GM12878 (cell line): Measurements from ENCODE around the gene SPATA12. TPM values are rescaled to one million over a fixed set of nuclear protein-coding genes. Genes with fewer than 3 reads are reported as not detected.

Experiments used
- ATAC-seq: fragments of 200-7000 bp; cut with Tn5 transposase; 3 replicates; pipeline ENCODE4 v1.9.1; 2020; ENCODE audit warnings: mild to moderate bottlenecking, moderate library complexity
- BruUV-seq: library from RNA; stranded (reverse); fragments of 400-500 nt; replicated peaks from 2 replicates; lab custom pipeline; 2021; lab: Mats Ljungman, UMichigan
- CTCF ChIA-PET: fragments of 300-600 bp; sonication (Branson Sonifier 250); formaldehyde crosslinking; extraction: SDS; loops from one replicate; lab custom pipeline; 2021; ENCODE audit warnings: inconsistent platforms; lab: Yijun Ruan, JAX
- POLR2A ChIA-PET: fragments of 350-600 bp; formaldehyde crosslinking; extraction: SDS; loops from one replicate; lab custom pipeline; 2021; ENCODE audit warnings: inconsistent platforms; lab: Charles Lee
- RAD21 ChIA-PET: fragments of 300-600 bp; sonication (Branson Sonifier 250); formaldehyde crosslinking; loops from one replicate; lab custom pipeline; 2023; ENCODE audit warnings: antibody characterized with exemption; ENCODE audit not compliant: unreplicated experiment; lab: Charles Lee
- SMC1A ChIA-PET: fragments of 300-600 bp; sonication (Branson Sonifier 250); formaldehyde crosslinking; loops from one replicate; lab custom pipeline; 2023; ENCODE audit not compliant: unreplicated experiment, uncharacterized antibody; lab: Charles Lee
- DNase-seq: peaks from one replicate; pipeline ENCODE4 v3.0.0-alpha.2; 2011; ENCODE audit warnings: low read depth, low spot score
- FAIRE-seq: peaks from 3 replicates; lab custom pipeline; 2011; peaks lifted over from hg19 to GRCh38; lab: Jason Lieb, UNC
- H2AFZ ChIP-seq: 2 replicates; pipeline ENCODE4 v1.6.0; 2011; ENCODE audit warnings: low read depth, low read length, control low read depth; ENCODE audit not compliant: control insufficient read depth
- H3K27ac ChIP-seq: 2 replicates; pipeline ENCODE4 v1.5.1; 2011; ENCODE audit warnings: control low read depth; ENCODE audit not compliant: control insufficient read depth, insufficient read depth
- H3K27me3 ChIP-seq, 2 experiments: replicated peaks in 1 of 2; 2 replicates each; pipeline versions ENCODE4 v1.6.0 to v1.6.1; 2011; ENCODE audit warnings: low read length in 1 of 2; ENCODE audit not compliant: control insufficient read depth in 2 of 2, insufficient read depth in 2 of 2
- H3K36me3 ChIP-seq, 2 experiments: 2 replicates each; pipeline ENCODE4 v1.5.1; 2011; ENCODE audit warnings: low read length in 1 of 2; ENCODE audit not compliant: control insufficient read depth in 2 of 2, insufficient read depth in 2 of 2
- H3K4me1 ChIP-seq: 2 replicates; pipeline ENCODE4 v1.6.1; 2011; ENCODE audit warnings: mild to moderate bottlenecking, low read length, moderate library complexity, mixed read lengths; ENCODE audit not compliant: control insufficient read depth, insufficient read depth
- H3K4me2 ChIP-seq: 2 replicates; pipeline ENCODE4 v1.6.0; 2011; ENCODE audit warnings: control low read depth; ENCODE audit not compliant: control insufficient read depth, insufficient read depth
- H3K4me3 ChIP-seq: fragments of 200-600 bp; sonication (generic); 2 replicates; pipeline ENCODE4 v1.5.1; 2016
- H3K79me2 ChIP-seq: 2 replicates; pipeline ENCODE4 v1.6.0; 2011; ENCODE audit warnings: low read length; ENCODE audit not compliant: control insufficient read depth, insufficient read depth
- H3K9ac ChIP-seq: 2 replicates; pipeline ENCODE4 v1.8.0; 2011; ENCODE audit warnings: low read length, control low read depth, mixed read lengths; ENCODE audit not compliant: control insufficient read depth, insufficient read depth
- H3K9me3 ChIP-seq: replicated peaks from 3 replicates; pipeline ENCODE4 v1.5.1; 2011; ENCODE audit warnings: mild to moderate bottlenecking, low read length; ENCODE audit not compliant: control insufficient read depth, insufficient read depth
- H4K20me1 ChIP-seq: 2 replicates; pipeline ENCODE4 v1.6.0; 2011; ENCODE audit not compliant: control insufficient read depth, insufficient read depth
- BCL11A ChIP-seq: IDR thresholded peaks from 2 replicates; pipeline ENCODE4 v1.6.1; 2011; ENCODE audit warnings: low read depth, low read length
- BCL3 ChIP-seq: IDR thresholded peaks from 2 replicates; pipeline ENCODE4 v1.6.1; 2011; ENCODE audit warnings: borderline replicate concordance, low read depth, mild to moderate bottlenecking, moderate library complexity, low read length; ENCODE audit not compliant: insufficient read depth, poor library complexity, severe bottlenecking
- BCLAF1 ChIP-seq: fragments of 450-650 bp; IDR thresholded peaks from 2 replicates; pipeline ENCODE4 v1.6.1; 2017; ENCODE audit warnings: antibody characterized with exemption, mild to moderate bottlenecking, moderate library complexity
- EED ChIP-seq: sonication (generic); IDR thresholded peaks from 2 replicates; pipeline ENCODE4 v1.6.1; 2016; ENCODE audit warnings: antibody characterized with exemption, low read depth
- EZH2 ChIP-seq: IDR thresholded peaks from 2 replicates; pipeline ENCODE4 v1.6.1; 2012; ENCODE audit warnings: low read depth, mild to moderate bottlenecking, control low read depth, inconsistent platforms, low read length, borderline replicate concordance; ENCODE audit not compliant: control insufficient read depth
- HCFC1 ChIP-seq: fragments of 150-350 bp; IDR thresholded peaks from 2 replicates; pipeline ENCODE4 v1.6.1; 2014; ENCODE audit warnings: low read length
- JUNB ChIP-seq: IDR thresholded peaks from 2 replicates; pipeline ENCODE4 v1.6.1; 2016; ENCODE audit warnings: antibody characterized with exemption, mild to moderate bottlenecking
- MEF2B ChIP-seq: fragments of 450-650 bp; IDR thresholded peaks from 2 replicates; pipeline ENCODE4 v1.6.1; 2018; ENCODE audit warnings: mild to moderate bottlenecking, moderate library complexity; ENCODE audit not compliant: partially characterized antibody, poor library complexity, severe bottlenecking
- NFYA ChIP-seq: IDR thresholded peaks from 2 replicates; pipeline ENCODE4 v1.6.1; 2011; ENCODE audit warnings: low read depth, mild to moderate bottlenecking, low read length, improper control_type of control experiment, borderline replicate concordance
- POLR2AphosphoS2 ChIP-seq: IDR thresholded peaks from 2 replicates; pipeline ENCODE4 v1.6.1; 2011; ENCODE audit warnings: low read depth, mild to moderate bottlenecking, low read length, improper control_type of control experiment, moderate library complexity
- SMARCA5 ChIP-seq: fragments of 450-650 bp; IDR thresholded peaks from 2 replicates; pipeline ENCODE4 v1.6.1; 2017; ENCODE audit warnings: mild to moderate bottlenecking
- SMC3 ChIP-seq: IDR thresholded peaks from 2 replicates; pipeline ENCODE4 v1.6.1; 2011; ENCODE audit warnings: low read length, improper control_type of control experiment, borderline replicate concordance
- TAF1 ChIP-seq: IDR thresholded peaks from 2 replicates; pipeline ENCODE4 v1.6.1; 2011; ENCODE audit warnings: mild to moderate bottlenecking, low read depth, low read length, borderline replicate concordance
- TARDBP ChIP-seq: IDR thresholded peaks from 2 replicates; pipeline ENCODE4 v1.6.1; 2016; ENCODE audit warnings: borderline replicate concordance
- ZNF622 ChIP-seq: fragments of 450-650 bp; IDR thresholded peaks from 2 replicates; pipeline ENCODE4 v1.6.1; 2017; ENCODE audit warnings: mild to moderate bottlenecking, inconsistent platforms
- WGBS: methylation state at CpG from one replicate; pipeline ENCODE4 v1.1.6; 2016; ENCODE audit warnings: low lambda C conversion rate; ENCODE audit not compliant: insufficient replicate concordance, insufficient coverage; ENCODE audit errors: missing lambda C conversion rate; 5-methylcytosine and 5-hydroxymethylcytosine counted together
- in situ Hi-C: fragments of 300-500 bp; cut with MboI; formaldehyde crosslinking; loops from 9 replicates; pipeline ENCODE4 v1.14.3; 2018; ENCODE audit warnings: mixed read lengths
- intact Hi-C: fragments of 100-400 bp; cut with micrococcal nuclease; formaldehyde crosslinking; loops from one replicate; pipeline ENCODE4 v1.14.2; 2022; ENCODE audit not compliant: unreplicated experiment
- polyA plus RNA-seq, 11 experiments: library from polyadenylated mRNA; depleted of rRNA in 4 of 11; unstranded in 6 of 11; stranded (reverse) in 5 of 11; fragments of >200 nt; fragmentation: Nextera tagmentation in 4 of 11; fragmentation: Illumina TruSeq in 1 of 11; extraction: Ambion mirVana in 4 of 11; extraction: Trizol in 1 of 11; gene quantifications; 1 replicate in 1 of 11; 2 replicates in 10 of 11; pipeline versions ENCODE4 v1.2.1 to v1.2.3, GENCODE V29; 2011 to 2016; ENCODE audit warnings: inconsistent platforms in 2 of 11, missing spikeins in 2 of 11, low read depth in 1 of 11
- total RNA-seq, 4 experiments: library from RNA; depleted of rRNA in 3 of 4; stranded (reverse); fragments of >200 nt in 3 of 4; fragmentation: Illumina TruSeq in 1 of 4; extraction: Trizol in 1 of 4; gene quantifications; 2 replicates each; pipeline versions ENCODE4 v1.2.1 to v1.2.3, GENCODE V29; 2013 to 2021

SPATA12 gene
- total and polyA plus RNA-seq, 10 of the 15 experiments (the other 5 are each of a cell fraction or from before 2014, with no cell fraction given), result 0.03 to 0.69 (median 0.37) TPM

- TF ChIP-seq POLR2AphosphoS2, result no peak
- no peak for TF ChIP-seq MEF2B
- TF ChIP-seq EED, result no peak
Measured at GRCh38 chr3:57105585-57105984, 45.1 kb downstream of the SPATA12 start (continued).

GRCh38 chr3:57108684-57109083, 48.2 kb downstream of the SPATA12 start:
- no peak overlapping the region for H3K9ac ChIP-seq
- CTCF ChIA-PET, result no interaction called here
- no TSS peak for BruUV-seq
- RAD21 ChIA-PET, result no interaction called here
- no peak overlapping the region for H3K4me2 ChIP-seq
- no peak overlapping the region for H2AFZ ChIP-seq
- POLR2A ChIA-PET, result no interaction called here
- DNase-seq, result no peak
- no peaks in the 10 kb centered on the region for H3K4me1 ChIP-seq
- no peak overlapping the region for H3K27ac ChIP-seq
- FAIRE-seq, result no peak
- H3K9me3 ChIP-seq, result no peaks in the 10 kb centered on the region
- TF ChIP-seq TAF1 (no peak), NFYA (no peak), SMC3 (no peak), JUNB (no peak), HCFC1 (no peak), TARDBP (no peak), SMARCA5 (no peak), ZNF622 (no peak), BCLAF1 (no peak), BCL3 (no peak), BCL11A (no peak), EZH2 (no peak)
- peaks cover 0 to 6% of the 10 kb centered on the region in 2 experiments; a peak in 2 of 4 replicates for H3K27me3 ChIP-seq
- H3K36me3 ChIP-seq, result no peaks in the 10 kb centered on the region
- 40% methylated on average over 8 of the region's 8 CpGs for WGBS
- SMC1A ChIA-PET, result no interaction called here
- in situ Hi-C loops, result no loop called here
- no peaks in the 10 kb centered on the region for H4K20me1 ChIP-seq
- H3K4me3 ChIP-seq, result no peak overlapping the region
- no peak for ATAC-seq
- intact Hi-C loops, result loop anchor here (10.0 kb wide), 1 partner anchor 326 kb away; no protein-coding TSS in a partner anchor
- no peaks in the 10 kb centered on the region for H3K79me2 ChIP-seq
